Measurements from ENCODE around the gene TIE1.

GRCh38 chr1:43329995-43330751 lies 29.4 kb downstream of the TIE1 start:
- no peak for TF ChIP-seq EP300 (IDR thresholded peaks at IDR 0.05)
- no peak for TF ChIP-seq POLR2A (IDR thresholded peaks at IDR 0.05)

All from ovary (tissue), 1 donor.